MCF 10A (cell line): ENCODE data around the gene CHSY3. TPM values are rescaled to one million over a fixed set of nuclear protein-coding genes. Genes with fewer than 3 reads are reported as not detected.

Experiments used
- BruUV-seq: library from RNA; stranded (reverse); fragments of 400-500 nt; replicated peaks from 2 replicates; lab custom pipeline; 2021; lab: Mats Ljungman, UMichigan
- CTCF ChIA-PET: fragments of 300-600 bp; sonication (Branson Sonifier 250); formaldehyde crosslinking; extraction: SDS; loops from one replicate; lab custom pipeline; 2021; ENCODE audit warnings: antibody characterized with exemption, inconsistent platforms; lab: Yijun Ruan, JAX
- POLR2A ChIA-PET: fragments of 300-600, 350-650 bp; sonication (Branson Sonifier 250); formaldehyde crosslinking; extraction: SDS; loops from one replicate; lab custom pipeline; 2020; ENCODE audit warnings: antibody characterized with exemption, inconsistent platforms; lab: Yijun Ruan, JAX
- DNase-seq: peaks from one replicate; pipeline ENCODE4 v3.0.0-alpha.2; 2018; ENCODE audit not compliant: unreplicated experiment
- H3K27ac Mint-ChIP-seq: one replicate; pipeline ENCODE4 v1.8.0; 2022; ENCODE audit warnings: mild to moderate bottlenecking, low read depth, mixed read lengths; ENCODE audit not compliant: unreplicated experiment
- H3K27me3 Mint-ChIP-seq: one replicate; pipeline ENCODE4 v1.8.0; 2022; ENCODE audit warnings: mixed read lengths; ENCODE audit not compliant: insufficient read depth, unreplicated experiment
- H3K36me3 Mint-ChIP-seq: one replicate; pipeline ENCODE4 v1.8.0; 2022; ENCODE audit warnings: mild to moderate bottlenecking, moderate library complexity, mixed read lengths; ENCODE audit not compliant: insufficient read depth, unreplicated experiment
- H3K4me1 Mint-ChIP-seq: one replicate; pipeline ENCODE4 v1.8.0; 2022; ENCODE audit warnings: mixed read lengths; ENCODE audit not compliant: insufficient read depth, unreplicated experiment
- H3K4me3 Mint-ChIP-seq: one replicate; pipeline ENCODE4 v1.8.0; 2022; ENCODE audit warnings: mild to moderate bottlenecking, moderate library complexity, mixed read lengths; ENCODE audit not compliant: unreplicated experiment
- H3K9me3 Mint-ChIP-seq: one replicate; pipeline ENCODE4 v1.8.0; 2022; ENCODE audit warnings: mixed read lengths; ENCODE audit not compliant: unreplicated experiment
- CTCF ChIP-seq: fragments of 200-600 bp; IDR thresholded peaks from one replicate; pipeline ENCODE4 v1.8.0; 2022; ENCODE audit warnings: antibody characterized with exemption, mild to moderate bottlenecking; ENCODE audit not compliant: unreplicated experiment
- intact Hi-C: fragments of 100-400 bp; cut with micrococcal nuclease; formaldehyde crosslinking; loops from 2 replicates; pipeline ENCODE4 v1.14.1; 2022
- total RNA-seq: library from RNA; stranded (reverse); gene quantifications from 2 replicates; pipeline ENCODE4 v1.2.3, GENCODE V29; 2022

CHSY3 gene
- total RNA-seq, 1 experiment from 2014 or later: 0.82 TPM

GRCh38 chr5:130002876-130003275 lies 98.6 kb downstream of the CHSY3 start:
- ChIA-PET POLR2A (no interaction called here), CTCF (interaction anchor here (0.6 kb wide), 1 partner anchor 847 kb away, joined by 3 read pairs; no protein-coding TSS in a partner anchor)
- H3K9me3 Mint-ChIP-seq: no peaks in the 10 kb centered on the region
- H3K27ac Mint-ChIP-seq: no peak overlapping the region
- BruUV-seq: no TSS peak
- H3K4me1 Mint-ChIP-seq: no peaks in the 10 kb centered on the region
- DNase-seq: no peak
- no peaks in the 10 kb centered on the region for H3K36me3 Mint-ChIP-seq
- intact Hi-C loops: no loop called here
- no peak for TF ChIP-seq CTCF
- H3K4me3 Mint-ChIP-seq: no peak overlapping the region
- H3K27me3 Mint-ChIP-seq: no peaks in the 10 kb centered on the region

- POLR2A ChIA-PET: interaction anchor here (0.7 kb wide), 1 partner anchor 29 kb away, joined by 3 read pairs; no protein-coding TSS in a partner anchor
- DNase-seq: no peak
- TF ChIP-seq CTCF: no peak
- Mint-ChIP-seq H3K4me3 (no peak overlapping the region), H3K4me1 (peaks cover 5% of the 10 kb centered on the region), H3K27ac (no peak overlapping the region), H3K27me3 (no peaks in the 10 kb centered on the region), H3K9me3 (peaks cover 13% of the 10 kb centered on the region), H3K36me3 (no peaks in the 10 kb centered on the region)
- BruUV-seq: no TSS peak
- intact Hi-C loops: no loop called here
- CTCF ChIA-PET: interaction anchor here (0.7 kb wide), 1 partner anchor 461 kb away, joined by 3 read pairs; no protein-coding TSS in a partner anchor
These were observed 107.7 kb downstream of the CHSY3 start for GRCh38 chr5:130011986-130012385.

GRCh38 chr5:130017173-130017572 lies 112.9 kb downstream of the CHSY3 start:
- intact Hi-C loops: no loop called here
- CTCF ChIA-PET: interaction anchor here (0.6 kb wide), 1 partner anchor 1052 kb away, joined by 3 read pairs; no protein-coding TSS in a partner anchor
- Mint-ChIP-seq H3K9me3 (no peaks in the 10 kb centered on the region), H3K36me3 (no peaks in the 10 kb centered on the region), H3K4me1 (peaks cover 7% of the 10 kb centered on the region), H3K27me3 (no peaks in the 10 kb centered on the region), H3K27ac (no peak overlapping the region), H3K4me3 (no peak overlapping the region)
- POLR2A ChIA-PET: interaction anchor here (1.5 kb wide), 1 partner anchor 26 kb away, joined by 3 read pairs; no protein-coding TSS in a partner anchor
- no peak for TF ChIP-seq CTCF
- DNase-seq: no peak
- no TSS peak for BruUV-seq

GRCh38 chr5:130018641-130019040 lies 114.4 kb downstream of the CHSY3 start:
- Mint-ChIP-seq H3K27ac (no peak overlapping the region), H3K36me3 (no peaks in the 10 kb centered on the region), H3K4me1 (peaks cover 7% of the 10 kb centered on the region), H3K4me3 (no peak overlapping the region), H3K27me3 (no peaks in the 10 kb centered on the region), H3K9me3 (no peaks in the 10 kb centered on the region)
- CTCF ChIA-PET: no interaction called here
- TF ChIP-seq CTCF: no peak
- POLR2A ChIA-PET: no interaction called here
- no peak for DNase-seq
- intact Hi-C loops: no loop called here
- BruUV-seq: no TSS peak
